GM12874 (cell line): ENCODE measurements around the gene ANKRA2.
A peak's percentile ranks its signal among the peaks of the same experiment; 100 is the strongest.

Source experiments
- CTCF ChIP-seq: IDR thresholded peaks from 2 replicates; pipeline ENCODE4 v1.5.1; 2011; ENCODE audit warnings: low read depth, mild to moderate bottlenecking, control low read depth, low read length, moderate library complexity; ENCODE audit not compliant: insufficient read depth

The ANKRA2 gene

DNA sequence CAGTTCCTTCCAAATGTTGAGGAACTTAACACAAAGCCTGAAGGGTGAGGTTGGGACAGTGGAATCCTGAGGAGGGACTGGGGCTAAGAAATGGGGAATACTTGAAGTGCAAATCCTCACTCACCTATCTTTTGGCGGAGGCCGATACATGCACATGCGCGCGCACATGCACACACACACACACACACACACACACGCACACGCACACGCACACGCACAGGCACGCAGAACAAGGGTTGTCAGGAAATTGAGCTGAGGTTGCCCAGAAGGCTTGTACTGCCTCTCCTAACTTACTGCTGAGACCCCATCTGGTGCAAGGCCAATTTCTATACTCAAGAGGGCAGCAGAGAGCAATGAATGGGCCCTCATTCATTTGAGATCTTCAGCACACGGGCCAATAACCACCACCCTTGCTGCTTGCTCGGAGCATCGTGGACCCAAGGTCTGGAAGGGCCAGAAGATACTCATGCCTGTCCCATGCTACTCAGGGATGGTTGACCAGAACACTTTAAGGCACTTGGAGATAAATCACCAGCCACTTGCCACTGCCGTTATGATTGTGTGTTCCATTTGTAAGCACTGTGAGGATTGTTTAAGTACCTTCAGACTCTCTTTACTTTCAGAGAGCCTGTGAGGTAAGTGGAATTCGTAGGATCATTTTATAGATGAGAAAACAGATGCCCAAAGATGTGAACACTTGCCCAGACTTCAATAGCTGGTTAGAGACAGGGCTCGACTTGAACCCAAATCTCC, 45.7 kb downstream of the ANKRA2 start:
- TF ChIP-seq CTCF = peak; percentile 85

GRCh38 chr5:73515232-73515631, 50.2 kb downstream of the ANKRA2 start:
- TF ChIP-seq CTCF = no peak

DNA sequence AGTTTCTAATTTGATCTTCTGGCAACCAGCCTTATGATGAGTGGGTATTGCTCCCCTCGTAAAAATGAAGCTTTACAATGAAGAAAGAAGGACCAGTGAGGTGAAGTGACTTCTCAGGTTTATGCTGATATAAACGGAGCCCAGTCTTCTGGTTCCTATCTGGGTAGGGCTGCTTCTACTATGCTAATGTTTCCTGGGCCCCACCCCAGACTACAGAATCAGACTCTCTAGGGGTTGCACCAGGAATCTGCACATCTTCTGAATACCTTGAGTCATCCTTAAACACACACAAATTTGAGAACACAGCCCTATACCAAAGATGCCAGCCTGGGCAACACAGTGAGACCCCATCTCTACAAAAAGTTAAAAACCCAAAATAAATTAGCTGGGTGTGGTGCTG, 51.0 kb downstream of the ANKRA2 start:
- no peak for TF ChIP-seq CTCF

- no peak for TF ChIP-seq CTCF
Observed at GRCh38 chr5:73513996-73514395, 51.4 kb downstream of the ANKRA2 start.

DNA sequence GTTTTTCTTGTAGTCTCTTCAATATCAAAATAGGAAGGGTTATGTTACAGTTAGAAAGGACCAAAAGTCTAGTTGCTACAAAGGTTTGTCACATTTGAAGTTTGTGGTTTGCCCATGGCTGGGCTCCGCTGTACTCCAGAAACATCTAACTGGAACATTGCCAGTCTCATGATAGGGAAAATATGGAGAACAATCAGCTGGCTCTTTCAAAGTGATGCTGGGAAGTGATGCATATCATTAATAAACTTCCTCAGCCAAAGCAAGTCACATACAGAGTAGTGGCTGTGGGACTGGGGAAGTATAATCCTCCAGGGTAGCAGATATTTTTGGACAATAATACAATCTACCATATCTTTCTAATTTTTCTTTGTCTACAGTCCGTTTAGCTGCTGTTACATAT, 58.4 kb downstream of the ANKRA2 start:
- no peak for TF ChIP-seq CTCF

DNA sequence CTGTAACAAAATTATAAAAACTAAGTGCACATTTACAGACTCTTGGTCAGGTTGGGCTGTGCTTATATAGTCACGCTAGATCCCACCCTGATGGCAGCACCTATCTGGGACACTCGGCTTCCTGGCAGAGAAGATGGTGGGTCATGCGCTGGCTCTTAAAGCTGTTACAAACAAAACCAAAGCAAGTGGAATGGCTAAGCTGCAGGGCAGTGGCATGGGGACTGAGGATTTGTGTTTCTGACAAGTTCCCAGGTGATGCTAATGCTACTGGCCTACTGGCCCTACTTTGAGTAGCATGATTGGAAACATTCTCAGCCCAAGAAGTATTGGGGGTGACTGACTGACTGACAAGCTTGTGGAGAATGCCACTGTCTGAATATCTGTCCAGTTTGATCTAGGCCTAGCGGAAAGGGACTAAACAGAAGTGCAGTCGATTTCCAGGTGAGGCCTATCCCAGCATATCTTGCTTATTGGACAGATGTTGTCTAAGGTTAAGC, 58.9 kb downstream of the ANKRA2 start:
- no peak for TF ChIP-seq CTCF
